ENCODE results near the gene MUC5B. TPM values are rescaled to one million over a fixed set of nuclear protein-coding genes. Genes with fewer than 3 reads are reported as not detected.
"Not testable (repeated sequence)": the region's sequence is repeated elsewhere in the genome, so short reads cannot be mapped to it uniquely, and the experiment has no call there.

MUC5B gene
- total and polyA plus RNA-seq, 9 donors, result 0.01 to 0.33 (median 0.04) TPM; not detected in 2

DNA sequence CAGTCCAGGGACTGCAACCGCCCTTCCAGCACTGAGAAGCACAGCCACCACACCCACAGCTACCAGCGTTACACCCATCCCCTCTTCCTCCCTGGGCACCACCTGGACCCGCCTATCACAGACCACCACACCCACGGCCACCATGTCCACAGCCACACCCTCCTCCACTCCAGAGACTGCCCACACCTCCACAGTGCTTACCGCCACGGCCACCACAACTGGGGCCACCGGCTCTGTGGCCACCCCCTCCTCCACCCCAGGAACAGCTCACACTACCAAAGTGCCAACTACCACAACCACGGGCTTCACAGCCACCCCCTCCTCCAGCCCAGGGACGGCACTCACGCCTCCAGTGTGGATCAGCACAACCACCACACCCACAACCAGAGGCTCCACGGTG lies 19.9 kb downstream of the MUC5B start:
- not testable (repeated sequence) for H3K27me3 ChIP-seq (ENCODE audit: control insufficient read depth, insufficient read depth, low read length); H3K27ac ChIP-seq (ENCODE audit: low read length); DNase-seq; H3K9me3 ChIP-seq (replicated peaks; ENCODE audit: control insufficient read depth, low read depth, low read length); H3K4me3 ChIP-seq (ENCODE audit: low read length); H3K4me1 ChIP-seq (ENCODE audit: control insufficient read depth, insufficient read depth, low read length); H3K36me3 ChIP-seq (ENCODE audit: control insufficient read depth, insufficient read depth, low read length)
- 90% methylated on average over 4 of the region's 11 CpGs for WGBS (ENCODE audit: insufficient coverage)

- not testable (repeated sequence) for H3K36me3 ChIP-seq (ENCODE audit: control insufficient read depth, insufficient read depth, low read length); H3K9me3 ChIP-seq (replicated peaks; ENCODE audit: control insufficient read depth, low read depth, low read length); H3K4me1 ChIP-seq (ENCODE audit: control insufficient read depth, insufficient read depth, low read length); H3K4me3 ChIP-seq (ENCODE audit: low read length); H3K27ac ChIP-seq (ENCODE audit: low read length); DNase-seq; H3K27me3 ChIP-seq (ENCODE audit: control insufficient read depth, insufficient read depth, low read length)
- WGBS (ENCODE audit: insufficient coverage), result no CpG with 5 or more reads among the region's 18 CpGs
Observed at GRCh38 chr11:1243521-1243920, 20.7 kb downstream of the MUC5B start.

DNA sequence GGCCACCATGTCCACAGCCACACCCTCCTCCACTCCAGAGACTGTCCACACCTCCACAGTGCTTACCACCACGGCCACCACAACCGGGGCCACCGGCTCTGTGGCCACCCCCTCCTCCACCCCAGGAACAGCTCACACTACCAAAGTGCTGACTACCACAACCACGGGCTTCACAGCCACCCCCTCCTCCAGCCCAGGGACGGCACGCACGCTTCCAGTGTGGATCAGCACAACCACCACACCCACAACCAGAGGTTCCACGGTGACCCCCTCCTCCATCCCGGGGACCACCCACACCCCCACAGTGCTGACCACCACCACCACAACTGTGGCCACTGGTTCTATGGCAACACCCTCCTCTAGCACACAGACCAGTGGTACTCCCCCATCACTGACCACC lies 21.7 kb downstream of the MUC5B start:
- H3K4me3 ChIP-seq (ENCODE audit: low read length); DNase-seq; H3K27ac ChIP-seq (ENCODE audit: low read length); H3K27me3 ChIP-seq (ENCODE audit: control insufficient read depth, insufficient read depth, low read length); H3K36me3 ChIP-seq (ENCODE audit: control insufficient read depth, insufficient read depth, low read length); H3K4me1 ChIP-seq (ENCODE audit: control insufficient read depth, insufficient read depth, low read length); H3K9me3 ChIP-seq (replicated peaks; ENCODE audit: control insufficient read depth, low read depth, low read length): not testable (repeated sequence)
- WGBS (ENCODE audit: insufficient coverage), result 100% methylated on average over 1 of the region's 9 CpGs

DNA sequence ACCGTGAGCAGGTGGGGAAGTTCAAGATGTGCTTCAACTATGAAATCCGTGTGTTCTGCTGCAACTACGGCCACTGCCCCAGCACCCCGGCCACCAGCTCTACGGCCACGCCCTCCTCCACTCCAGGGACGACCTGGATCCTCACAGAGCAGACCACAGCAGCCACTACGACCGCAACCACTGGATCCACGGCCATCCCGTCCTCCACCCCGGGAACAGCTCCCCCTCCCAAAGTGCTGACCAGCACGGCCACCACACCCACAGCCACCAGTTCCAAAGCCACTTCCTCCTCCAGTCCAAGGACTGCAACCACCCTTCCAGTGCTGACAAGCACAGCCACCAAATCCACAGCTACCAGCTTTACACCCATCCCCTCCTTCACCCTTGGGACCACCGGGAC lies 22.9 kb downstream of the MUC5B start:
- not testable (repeated sequence) for H3K36me3 ChIP-seq (ENCODE audit: control insufficient read depth, insufficient read depth, low read length); H3K27ac ChIP-seq (ENCODE audit: low read length); DNase-seq; H3K27me3 ChIP-seq (ENCODE audit: control insufficient read depth, insufficient read depth, low read length); H3K4me3 ChIP-seq (ENCODE audit: low read length); H3K4me1 ChIP-seq (ENCODE audit: control insufficient read depth, insufficient read depth, low read length); H3K9me3 ChIP-seq (replicated peaks; ENCODE audit: control insufficient read depth, low read depth, low read length)
- 90% methylated on average over 9 of the region's 14 CpGs for WGBS (ENCODE audit: insufficient coverage)

GRCh38 chr11:1246301-1246700 lies 23.4 kb downstream of the MUC5B start:
- WGBS (ENCODE audit: insufficient coverage), result 88% methylated on average over 10 of the region's 14 CpGs
- H3K4me1 ChIP-seq (ENCODE audit: control insufficient read depth, insufficient read depth, low read length); H3K27me3 ChIP-seq (ENCODE audit: control insufficient read depth, insufficient read depth, low read length); H3K4me3 ChIP-seq (ENCODE audit: low read length); DNase-seq; H3K36me3 ChIP-seq (ENCODE audit: control insufficient read depth, insufficient read depth, low read length); H3K27ac ChIP-seq (ENCODE audit: low read length): not testable (repeated sequence)
- H3K9me3 ChIP-seq (replicated peaks; ENCODE audit: control insufficient read depth, low read depth, low read length), result peaks cover 12% of the 10 kb centered on the region

- not testable (repeated sequence) for H3K27me3 ChIP-seq (ENCODE audit: control insufficient read depth, insufficient read depth, low read length); H3K36me3 ChIP-seq (ENCODE audit: control insufficient read depth, insufficient read depth, low read length); H3K4me3 ChIP-seq (ENCODE audit: low read length); DNase-seq; H3K4me1 ChIP-seq (ENCODE audit: control insufficient read depth, insufficient read depth, low read length); H3K27ac ChIP-seq (ENCODE audit: low read length)
- H3K9me3 ChIP-seq (replicated peaks; ENCODE audit: control insufficient read depth, low read depth, low read length), result peaks cover 11% of the 10 kb centered on the region
- 96% methylated on average over 9 of the region's 14 CpGs for WGBS (ENCODE audit: insufficient coverage)
Observed at GRCh38 chr11:1247026-1247425, 24.2 kb downstream of the MUC5B start.

DNA sequence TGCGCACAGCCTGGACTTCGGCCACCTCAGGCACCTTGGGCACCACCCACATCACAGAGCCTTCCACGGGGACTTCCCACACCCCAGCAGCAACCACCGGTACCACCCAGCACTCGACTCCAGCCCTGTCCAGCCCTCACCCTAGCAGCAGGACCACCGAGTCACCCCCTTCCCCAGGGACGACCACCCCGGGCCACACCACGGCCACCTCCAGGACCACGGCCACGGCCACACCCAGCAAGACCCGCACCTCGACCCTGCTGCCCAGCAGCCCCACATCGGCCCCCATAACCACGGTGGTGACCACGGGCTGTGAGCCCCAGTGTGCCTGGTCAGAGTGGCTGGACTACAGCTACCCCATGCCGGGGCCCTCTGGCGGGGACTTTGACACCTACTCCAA lies 26.1 kb downstream of the MUC5B start:
- DNase-seq; H3K27ac ChIP-seq (ENCODE audit: low read length); H3K4me1 ChIP-seq (ENCODE audit: control insufficient read depth, insufficient read depth, low read length); H3K36me3 ChIP-seq (ENCODE audit: control insufficient read depth, insufficient read depth, low read length); H3K4me3 ChIP-seq (ENCODE audit: low read length); H3K27me3 ChIP-seq (ENCODE audit: control insufficient read depth, insufficient read depth, low read length): not testable (repeated sequence)
- H3K9me3 ChIP-seq (replicated peaks; ENCODE audit: control insufficient read depth, low read depth, low read length), result peaks cover 12% of the 10 kb centered on the region
- WGBS (ENCODE audit: insufficient coverage), result no CpG with 5 or more reads among the region's 18 CpGs

DNA sequence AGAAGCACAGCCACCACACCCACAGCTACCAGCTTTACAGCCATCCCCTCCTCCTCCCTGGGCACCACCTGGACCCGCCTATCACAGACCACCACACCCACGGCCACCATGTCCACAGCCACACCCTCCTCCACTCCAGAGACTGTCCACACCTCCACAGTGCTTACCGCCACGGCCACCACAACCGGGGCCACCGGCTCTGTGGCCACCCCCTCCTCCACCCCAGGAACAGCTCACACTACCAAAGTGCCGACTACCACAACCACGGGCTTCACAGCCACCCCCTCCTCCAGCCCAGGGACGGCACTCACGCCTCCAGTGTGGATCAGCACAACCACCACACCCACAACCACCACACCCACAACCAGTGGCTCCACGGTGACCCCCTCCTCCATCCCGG lies 27.5 kb downstream of the MUC5B start:
- DNase-seq, result not testable (repeated sequence)
- 92% methylated on average over 2 of the region's 12 CpGs for WGBS (ENCODE audit: insufficient coverage)
- H3K9me3 ChIP-seq (replicated peaks; ENCODE audit: control insufficient read depth, low read depth, low read length), result peaks cover 12% of the 10 kb centered on the region

GRCh38 chr11:1251236-1251770 lies 28.4 kb downstream of the MUC5B start:
- H3K36me3 ChIP-seq (ENCODE audit: control insufficient read depth, insufficient read depth, low read length), result no peaks in the 10 kb centered on the region
- 93% methylated on average over 16 of the region's 16 CpGs for WGBS (ENCODE audit: insufficient coverage)
- no peaks in the 10 kb centered on the region for H3K4me1 ChIP-seq (ENCODE audit: control insufficient read depth, insufficient read depth, low read length)
- H3K9me3 ChIP-seq (replicated peaks; ENCODE audit: control insufficient read depth, low read depth, low read length), result peaks cover 12% of the 10 kb centered on the region
- no peak overlapping the region for H3K4me3 ChIP-seq (ENCODE audit: low read length)
- no peak for DNase-seq
- no peak overlapping the region for H3K27ac ChIP-seq (ENCODE audit: low read length)
- no peaks in the 10 kb centered on the region for H3K27me3 ChIP-seq (ENCODE audit: control insufficient read depth, insufficient read depth, low read length)

More for the DNA sequence above, 27.5 kb downstream of the MUC5B start:
- H3K27me3 ChIP-seq (ENCODE audit: control insufficient read depth, insufficient read depth, low read length); H3K36me3 ChIP-seq (ENCODE audit: control insufficient read depth, insufficient read depth, low read length); H3K4me3 ChIP-seq (ENCODE audit: low read length); H3K27ac ChIP-seq (ENCODE audit: low read length); H3K4me1 ChIP-seq (ENCODE audit: control insufficient read depth, insufficient read depth, low read length): not testable (repeated sequence)

DNA sequence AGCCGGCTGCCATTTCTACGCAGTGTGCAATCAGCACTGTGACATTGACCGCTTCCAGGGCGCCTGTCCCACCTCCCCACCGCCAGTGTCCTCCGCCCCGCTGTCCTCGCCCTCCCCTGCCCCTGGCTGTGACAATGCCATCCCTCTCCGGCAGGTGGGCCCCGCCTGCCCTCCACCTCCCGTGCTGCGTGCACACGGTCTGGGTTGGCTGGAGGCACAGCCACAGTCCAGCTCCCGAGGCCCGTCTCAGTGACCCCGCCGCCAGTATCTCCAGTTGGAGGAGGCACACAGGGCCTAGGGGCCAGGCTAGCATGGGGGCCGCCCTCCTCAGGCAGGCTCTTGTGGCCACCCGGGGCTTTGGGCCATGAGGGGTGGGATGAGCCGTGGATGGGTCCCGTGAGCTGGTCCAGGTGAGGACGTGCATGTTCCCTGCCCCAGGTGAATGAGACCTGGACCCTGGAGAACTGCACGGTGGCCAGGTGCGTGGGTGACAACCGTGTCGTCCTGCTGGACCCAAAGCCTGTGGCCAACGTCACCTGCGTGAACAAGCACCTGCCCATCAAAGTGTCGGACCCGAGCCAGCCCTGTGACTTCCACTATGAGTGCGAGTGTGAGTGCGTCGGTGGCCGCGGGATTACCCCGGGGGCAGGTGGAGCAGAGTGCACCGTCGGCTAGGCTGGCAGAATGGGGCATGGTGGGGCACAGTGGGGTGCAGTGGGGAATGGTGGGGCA lies 29.7 kb downstream of the MUC5B start:
- no peak for DNase-seq
- 93% methylated on average over 35 of the region's 38 CpGs for WGBS (ENCODE audit: insufficient coverage)
- no peak overlapping the region for H3K27ac ChIP-seq (ENCODE audit: low read length)
- no peaks in the 10 kb centered on the region for H3K4me1 ChIP-seq (ENCODE audit: control insufficient read depth, insufficient read depth, low read length)
- H3K4me3 ChIP-seq (ENCODE audit: low read length), result no peak overlapping the region
- no peaks in the 10 kb centered on the region for H3K36me3 ChIP-seq (ENCODE audit: control insufficient read depth, insufficient read depth, low read length)
- peaks cover 12% of the 10 kb centered on the region for H3K9me3 ChIP-seq (replicated peaks; ENCODE audit: control insufficient read depth, low read depth, low read length)
- no peaks in the 10 kb centered on the region for H3K27me3 ChIP-seq (ENCODE audit: control insufficient read depth, insufficient read depth, low read length)

- WGBS (ENCODE audit: insufficient coverage), result 73% methylated on average over 3 of the region's 9 CpGs
- peaks cover 12% of the 10 kb centered on the region for H3K9me3 ChIP-seq (replicated peaks; ENCODE audit: control insufficient read depth, low read depth, low read length)
- no peak for DNase-seq
Observed at GRCh38 chr11:1253103-1253485, 30.2 kb downstream of the MUC5B start.

More at GRCh38 chr11:1253103-1253485, 30.2 kb downstream of the MUC5B start:
- no peak overlapping the region for H3K27ac ChIP-seq (ENCODE audit: low read length)
- H3K27me3 ChIP-seq (ENCODE audit: control insufficient read depth, insufficient read depth, low read length), result no peaks in the 10 kb centered on the region
- no peak overlapping the region for H3K4me3 ChIP-seq (ENCODE audit: low read length)
- no peaks in the 10 kb centered on the region for H3K36me3 ChIP-seq (ENCODE audit: control insufficient read depth, insufficient read depth, low read length)
- H3K4me1 ChIP-seq (ENCODE audit: control insufficient read depth, insufficient read depth, low read length), result no peaks in the 10 kb centered on the region

Data from muscle of leg (tissue), 11 donors.